GM12801 (cell line): ENCODE measurements around the gene RAB1A.

Source experiments
- TF ChIP-seq, protein P1 (sequence below): IDR thresholded peaks from one replicate; pipeline ENCODE4 v1.5.1; 2011; ENCODE audit warnings: control low read depth; ENCODE audit not compliant: insufficient read length; ENCODE audit errors: extremely low read depth

The RAB1A gene

DNA sequence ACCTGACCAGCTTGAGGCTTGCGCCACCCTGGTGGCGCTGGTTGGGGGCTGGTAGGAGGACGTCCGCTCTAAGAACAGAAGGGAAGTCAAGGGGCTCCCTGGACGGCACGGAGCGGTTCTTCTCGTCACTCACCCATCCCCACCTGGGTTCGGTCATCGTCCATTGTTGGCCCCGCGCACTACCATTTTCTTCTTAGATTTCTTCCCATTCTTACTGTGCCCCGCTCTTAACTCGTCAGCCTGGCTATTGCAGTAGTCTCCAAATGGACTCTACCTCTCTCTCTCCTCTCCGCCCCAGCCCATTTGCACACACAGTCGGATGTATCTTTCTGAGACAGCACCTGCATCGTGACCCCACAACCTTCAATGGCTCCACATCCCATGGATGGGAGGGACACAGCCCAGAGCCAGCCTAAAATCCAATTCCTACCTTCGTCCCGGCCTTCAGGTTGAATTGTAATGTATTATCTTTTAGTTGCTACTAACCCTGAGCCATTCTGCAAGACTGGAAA lies 814 bp upstream of the RAB1A start:
- TF ChIP-seq, protein P1, sequence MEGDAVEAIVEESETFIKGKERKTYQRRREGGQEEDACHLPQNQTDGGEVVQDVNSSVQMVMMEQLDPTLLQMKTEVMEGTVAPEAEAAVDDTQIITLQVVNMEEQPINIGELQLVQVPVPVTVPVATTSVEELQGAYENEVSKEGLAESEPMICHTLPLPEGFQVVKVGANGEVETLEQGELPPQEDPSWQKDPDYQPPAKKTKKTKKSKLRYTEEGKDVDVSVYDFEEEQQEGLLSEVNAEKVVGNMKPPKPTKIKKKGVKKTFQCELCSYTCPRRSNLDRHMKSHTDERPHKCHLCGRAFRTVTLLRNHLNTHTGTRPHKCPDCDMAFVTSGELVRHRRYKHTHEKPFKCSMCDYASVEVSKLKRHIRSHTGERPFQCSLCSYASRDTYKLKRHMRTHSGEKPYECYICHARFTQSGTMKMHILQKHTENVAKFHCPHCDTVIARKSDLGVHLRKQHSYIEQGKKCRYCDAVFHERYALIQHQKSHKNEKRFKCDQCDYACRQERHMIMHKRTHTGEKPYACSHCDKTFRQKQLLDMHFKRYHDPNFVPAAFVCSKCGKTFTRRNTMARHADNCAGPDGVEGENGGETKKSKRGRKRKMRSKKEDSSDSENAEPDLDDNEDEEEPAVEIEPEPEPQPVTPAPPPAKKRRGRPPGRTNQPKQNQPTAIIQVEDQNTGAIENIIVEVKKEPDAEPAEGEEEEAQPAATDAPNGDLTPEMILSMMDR = no peak

DNA sequence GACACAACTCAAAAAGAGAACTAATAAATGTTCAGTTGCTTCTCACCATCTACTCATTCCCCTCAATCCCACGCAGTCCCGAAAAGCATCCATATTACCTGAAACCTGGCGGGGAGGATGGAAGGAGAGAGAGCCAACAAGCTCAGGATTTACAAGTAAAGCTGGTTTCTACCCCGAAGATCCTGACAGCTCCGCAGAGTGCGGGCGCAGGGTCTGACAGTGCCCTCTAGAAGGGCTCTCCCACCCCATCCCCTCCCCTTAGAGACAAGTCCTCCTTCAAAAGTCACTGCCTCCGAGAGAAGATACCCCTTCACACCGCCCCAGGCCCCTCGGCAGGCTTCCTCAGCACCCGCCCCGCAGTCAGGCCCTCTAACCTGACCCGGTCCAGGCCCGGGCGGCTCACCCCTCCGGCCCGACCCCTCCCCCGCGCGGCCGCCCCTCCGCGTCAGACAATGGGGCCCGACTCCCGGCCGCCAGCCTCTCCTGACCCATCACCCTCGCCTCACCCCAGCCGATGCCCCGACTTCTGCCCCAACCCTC lies 550 bp downstream of the RAB1A start:
- TF ChIP-seq, protein P1 = no peak

DNA sequence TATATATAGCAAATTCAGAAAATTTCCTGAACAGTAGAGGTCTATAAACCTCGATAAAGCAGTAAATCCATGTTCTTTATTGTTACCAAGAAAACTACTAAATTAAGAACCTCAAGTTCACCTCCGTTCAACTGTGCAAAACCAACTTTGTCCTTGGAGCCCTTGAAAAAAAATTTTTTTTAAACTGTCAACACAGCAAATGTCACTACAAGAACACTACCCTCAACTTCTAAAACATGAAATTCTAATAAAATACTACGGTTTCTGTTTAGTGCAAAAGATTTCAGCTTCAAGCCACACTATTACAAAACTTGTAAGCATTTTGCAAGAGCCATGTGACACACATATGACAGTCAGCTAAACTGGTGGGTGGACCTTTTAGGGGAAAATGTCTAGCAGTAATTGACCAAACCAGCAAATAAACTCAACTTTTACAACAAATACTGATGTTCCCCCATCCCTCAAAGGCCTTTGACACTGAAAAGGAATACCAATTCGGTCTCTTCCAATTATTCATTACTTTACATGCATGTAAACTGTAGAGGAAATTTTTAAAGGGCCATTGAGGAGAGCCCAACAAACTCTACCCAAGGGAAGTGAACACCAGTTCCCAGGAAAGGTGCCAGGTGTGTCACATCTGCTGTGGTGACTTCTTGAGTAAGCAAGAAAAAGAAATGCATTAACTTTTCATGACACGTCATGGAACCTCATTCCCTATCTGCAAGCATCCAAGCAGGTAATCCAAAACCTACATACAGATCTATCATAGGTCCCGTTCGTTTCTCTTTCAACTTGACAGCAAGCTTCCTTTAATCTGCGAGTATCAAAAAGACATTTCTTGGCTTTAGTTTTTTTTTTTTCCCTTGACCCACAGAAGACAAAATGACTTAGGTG lies 1.4 kb downstream of the RAB1A start:
- TF ChIP-seq, protein P1 = no peak

DNA sequence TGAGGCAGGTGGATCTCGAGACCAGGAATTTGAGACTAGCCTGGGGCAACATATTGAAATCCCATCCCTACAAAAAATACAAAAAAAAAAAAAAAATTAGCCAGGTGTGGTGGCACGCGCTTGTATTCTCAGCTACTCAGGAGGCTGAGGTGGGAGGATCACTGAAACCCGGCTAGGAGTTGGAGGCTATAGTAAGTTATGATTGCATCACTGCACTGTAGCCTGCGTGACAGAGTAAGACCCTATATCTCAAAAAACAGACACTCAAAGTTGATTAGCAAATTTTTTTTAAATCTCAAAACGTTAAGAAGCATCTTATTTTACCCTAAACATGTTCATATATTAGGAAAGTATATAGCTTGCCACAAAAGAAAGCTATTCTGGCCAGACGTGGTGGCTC lies 7.6 kb downstream of the RAB1A start:
- TF ChIP-seq, protein P1 = no peak

- TF ChIP-seq, protein P1 = no peak
Measured at GRCh38 chr2:65120990-65121693, 8.8 kb downstream of the RAB1A start.

DNA sequence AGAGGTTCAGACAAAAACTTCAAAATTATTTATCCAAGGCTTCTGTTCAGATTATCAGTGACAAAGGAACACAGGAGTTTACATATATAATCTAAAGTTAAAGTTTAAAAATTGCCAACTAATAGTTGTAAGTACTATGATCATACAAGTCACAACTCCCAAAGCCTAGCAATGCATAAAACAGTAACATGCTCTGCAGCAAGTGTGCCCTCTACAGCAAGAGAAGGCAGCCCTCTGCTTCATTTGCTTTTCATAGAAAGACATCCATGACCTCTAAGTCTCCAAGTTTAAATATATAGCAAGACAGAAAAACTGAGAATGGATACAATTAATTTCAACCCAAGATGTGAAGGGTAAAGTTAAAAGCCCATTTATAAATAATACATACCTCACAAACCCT lies 13.3 kb downstream of the RAB1A start:
- TF ChIP-seq, protein P1 = no peak

- TF ChIP-seq, protein P1 = no peak
Measured at GRCh38 chr2:65114921-65115320, 15.0 kb downstream of the RAB1A start.
